Neuronal stem cell (in vitro differentiated cells): ENCODE results near the gene THAP12.

Experiments
- DNase-seq: peaks from one replicate; pipeline ENCODE4 v3.0.0-alpha.2; 2013; ENCODE audit warnings: low spot score
- H2AFZ ChIP-seq: one replicate; pipeline ENCODE4 v1.6.1; 2013; ENCODE audit warnings: mild to moderate bottlenecking, low read length, inconsistent platforms
- H2AK5ac ChIP-seq: 2 replicates; pipeline ENCODE4 v1.6.1; 2013; ENCODE audit warnings: low read depth, mild to moderate bottlenecking, inconsistent platforms, low read length, moderate library complexity, mixed read lengths
- H2BK120ac ChIP-seq: 2 replicates; pipeline ENCODE4 v1.6.1; 2013; ENCODE audit warnings: low read depth, mild to moderate bottlenecking, inconsistent platforms, low read length, moderate library complexity, mixed read lengths
- H2BK12ac ChIP-seq: one replicate; pipeline ENCODE4 v1.6.1; 2013; ENCODE audit warnings: low read length, inconsistent platforms
- H2BK15ac ChIP-seq: 2 replicates; pipeline ENCODE4 v1.6.1; 2013; ENCODE audit warnings: mild to moderate bottlenecking, low read length, inconsistent platforms, mixed read lengths
- H2BK5ac ChIP-seq: one replicate; pipeline ENCODE4 v1.6.1; 2013; ENCODE audit warnings: inconsistent platforms, mild to moderate bottlenecking, low read length, moderate library complexity
- H3K14ac ChIP-seq: one replicate; pipeline ENCODE4 v1.6.1; 2013; ENCODE audit warnings: low read length, inconsistent platforms
- H3K18ac ChIP-seq: 2 replicates; pipeline ENCODE4 v1.6.1; 2013; ENCODE audit warnings: low read length, inconsistent platforms
- H3K23ac ChIP-seq: 2 replicates; pipeline ENCODE4 v1.6.1; 2013; ENCODE audit warnings: low read depth, mild to moderate bottlenecking, mixed read lengths, low read length, inconsistent platforms; ENCODE audit not compliant: poor library complexity
- H3K27ac ChIP-seq: replicated peaks from 3 replicates; pipeline ENCODE4 v1.5.1; 2013; ENCODE audit warnings: low read length, inconsistent platforms
- H3K27me3 ChIP-seq, 3 experiments: 2 replicates each; pipeline ENCODE4 v1.6.1; 2013; ENCODE audit warnings: low read length in 3 of 3, mild to moderate bottlenecking in 2 of 3, inconsistent platforms in 1 of 3, low read depth in 1 of 3, mixed read lengths in 1 of 3, moderate library complexity in 1 of 3; ENCODE audit not compliant: control insufficient read depth in 3 of 3, insufficient read depth in 3 of 3
- H3K36me3 ChIP-seq, 2 donors: replicated peaks in 1 of 2; 2 replicates each; pipeline ENCODE4 v1.6.1; 2013; ENCODE audit warnings: low read length in 2 of 2; ENCODE audit not compliant: control insufficient read depth in 2 of 2, insufficient read depth in 2 of 2
- H3K4ac ChIP-seq: 2 replicates; pipeline ENCODE4 v1.6.1; 2013; ENCODE audit warnings: inconsistent platforms, mild to moderate bottlenecking, low read length, moderate library complexity
- H3K4me1 ChIP-seq, 2 donors: 1 replicate in 1 of 2; 2 replicates in 1 of 2; pipeline ENCODE4 v1.6.1; 2013; ENCODE audit warnings: low read length in 2 of 2, low read depth in 1 of 2; ENCODE audit not compliant: control insufficient read depth in 2 of 2, insufficient read depth in 1 of 2
- H3K4me2 ChIP-seq: one replicate; pipeline ENCODE4 v1.6.1; 2013; ENCODE audit warnings: mild to moderate bottlenecking, low read length, inconsistent platforms; ENCODE audit not compliant: insufficient read depth, poor library complexity, severe bottlenecking
- H3K4me3 ChIP-seq, 2 donors: 2 replicates each; pipeline ENCODE4 v1.5.1; 2013; ENCODE audit warnings: low read length in 2 of 2, mild to moderate bottlenecking in 2 of 2, inconsistent platforms in 1 of 2, moderate library complexity in 1 of 2
- H3K79me1 ChIP-seq: one replicate; pipeline ENCODE4 v1.6.1; 2013; ENCODE audit warnings: low read depth, mild to moderate bottlenecking, inconsistent platforms, low read length, moderate library complexity
- H3K9ac ChIP-seq: one replicate; pipeline ENCODE4 v1.6.1; 2013; ENCODE audit warnings: mild to moderate bottlenecking, low read depth, low read length, inconsistent platforms; ENCODE audit not compliant: poor library complexity
- H3K9me3 ChIP-seq, 2 donors: replicated peaks in 1 of 2; 2 replicates each; pipeline versions ENCODE3 to v1.6.1; 2013; ENCODE audit warnings: low read length in 2 of 2, mild to moderate bottlenecking in 2 of 2, inconsistent platforms in 1 of 2, low read depth in 1 of 2, mixed read lengths in 1 of 2, moderate library complexity in 1 of 2; ENCODE audit not compliant: control insufficient read depth in 2 of 2, insufficient read depth in 1 of 2
- H4K8ac ChIP-seq: one replicate; pipeline ENCODE4 v1.6.1; 2013; ENCODE audit warnings: low read depth, mild to moderate bottlenecking, inconsistent platforms, low read length, moderate library complexity
- H4K91ac ChIP-seq: one replicate; pipeline ENCODE4 v1.6.1; 2013; ENCODE audit warnings: low read length, low read depth, mild to moderate bottlenecking, inconsistent platforms; ENCODE audit not compliant: poor library complexity
- WGBS, 2 donors: extraction: QIAGEN DNeasy Blood & Tissue Kit; methylation state at CpG; one replicate each; pipeline ENCODE4 v1.1.7; 2013; ENCODE audit warnings: missing lambda C conversion rate in 2 of 2, mixed read lengths in 1 of 2; ENCODE audit not compliant: insufficient read length in 2 of 2, insufficient replicate concordance in 1 of 2; ENCODE audit errors: extremely low coverage in 2 of 2; 5-methylcytosine and 5-hydroxymethylcytosine counted together

Gene THAP12

DNA sequence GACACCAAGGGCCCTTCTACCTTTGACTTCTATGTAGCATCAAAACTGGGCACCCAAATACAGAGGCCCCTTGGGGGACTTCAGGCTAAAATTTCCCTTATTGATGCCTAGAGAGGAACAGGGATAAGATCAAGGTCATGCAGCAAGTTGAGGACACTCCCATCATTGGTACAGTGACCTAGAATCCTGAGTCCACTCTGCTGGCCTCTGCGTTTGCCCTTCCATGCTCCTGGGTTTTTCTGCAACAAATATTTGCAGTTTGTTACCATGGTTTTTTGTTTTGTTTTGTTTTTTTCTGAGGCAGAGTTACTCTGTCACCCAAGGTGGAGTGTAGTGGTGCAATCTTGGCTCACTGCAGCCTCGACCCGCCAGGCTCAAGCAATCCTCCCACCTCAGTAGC lies 64.2 kb downstream of the THAP12 start:
- Histone ChIP-seq H3K18ac (no peak overlapping the region), H2BK12ac (no peak overlapping the region), H3K23ac (no peak overlapping the region), H4K91ac (no peak overlapping the region), H3K4me2 (no peak overlapping the region), H4K8ac (no peak overlapping the region), H2AK5ac (no peak overlapping the region), H2BK15ac (no peak overlapping the region), H2AFZ (no peak overlapping the region), H3K9me3 (no peaks in the 10 kb centered on the region), H3K27ac (no peak overlapping the region), H3K9ac (no peak overlapping the region), H3K4me1 (peaks cover 0 to 6% of the 10 kb centered on the region in 2 donors), H3K14ac (no peak overlapping the region), H2BK5ac (no peak overlapping the region), H3K36me3 (no peaks in the 10 kb centered on the region), H3K4ac (no peak overlapping the region), H2BK120ac (no peak overlapping the region), H3K4me3 (no peak overlapping the region), H3K79me1 (no peaks in the 10 kb centered on the region), H3K27me3 (peaks cover 4 to 76% (median 16%) of the 10 kb centered on the region in 3 experiments)
- DNase-seq: no peak
- no CpG with 5 or more reads among the region's 3 CpGs for WGBS, 2 donors

- no peak overlapping the region for H2BK12ac ChIP-seq
- peak overlapping the region; percentile 51 for H3K9ac ChIP-seq
- DNase-seq: no peak
- no CpG with 5 or more reads among the region's 8 CpGs for WGBS, 2 donors
- no peaks in the 10 kb centered on the region for H3K36me3 ChIP-seq
- no peak overlapping the region for H2BK15ac ChIP-seq
- no peak overlapping the region for H3K27ac ChIP-seq
- no peak overlapping the region for H2BK120ac ChIP-seq
- no peaks in the 10 kb centered on the region for H3K79me1 ChIP-seq
- no peak overlapping the region for H3K4ac ChIP-seq
- H2AFZ ChIP-seq: no peak overlapping the region
- H2AK5ac ChIP-seq: peak overlapping the region; percentile 33
- no peak overlapping the region for H3K4me2 ChIP-seq
- no peak overlapping the region for H4K91ac ChIP-seq
- H3K27me3 ChIP-seq: peaks cover 0 to 71% (median 2%) of the 10 kb centered on the region in 3 experiments
- peak overlapping the region; percentile 72 for H3K14ac ChIP-seq
- H3K4me1 ChIP-seq: peaks cover 0 to 3% of the 10 kb centered on the region in 2 donors
- no peak overlapping the region for H3K18ac ChIP-seq
- H3K4me3 ChIP-seq: no peak overlapping the region
- H4K8ac ChIP-seq: no peak overlapping the region
- H3K9me3 ChIP-seq: no peaks in the 10 kb centered on the region
- no peak overlapping the region for H3K23ac ChIP-seq
- H2BK5ac ChIP-seq: no peak overlapping the region
These were observed 65.6 kb downstream of the THAP12 start for GRCh38 chr11:76315182-76315853.

GRCh38 chr11:76314741-76315090 lies 66.2 kb downstream of the THAP12 start:
- H3K4me3 ChIP-seq: no peak overlapping the region
- H2AFZ ChIP-seq: no peak overlapping the region
- H3K27ac ChIP-seq: no peak overlapping the region
- WGBS, 2 donors: no CpG with 5 or more reads among the region's 4 CpGs
- no peak for DNase-seq
- H3K4ac ChIP-seq: no peak overlapping the region
- H3K27me3 ChIP-seq: peaks cover 0 to 69% (median 0%) of the 10 kb centered on the region in 3 experiments
- H3K36me3 ChIP-seq: no peaks in the 10 kb centered on the region
- H4K8ac ChIP-seq: no peak overlapping the region
- H3K18ac ChIP-seq: no peak overlapping the region
- H2AK5ac ChIP-seq: no peak overlapping the region
- no peak overlapping the region for H2BK5ac ChIP-seq
- no peak overlapping the region for H3K14ac ChIP-seq
- no peak overlapping the region for H3K9ac ChIP-seq
- H4K91ac ChIP-seq: no peak overlapping the region
- H3K23ac ChIP-seq: no peak overlapping the region
- H3K4me1 ChIP-seq: peaks cover 0 to 3% of the 10 kb centered on the region in 2 donors
- H2BK120ac ChIP-seq: no peak overlapping the region
- no peaks in the 10 kb centered on the region for H3K9me3 ChIP-seq
- H3K4me2 ChIP-seq: no peak overlapping the region
- H2BK15ac ChIP-seq: no peak overlapping the region
- H2BK12ac ChIP-seq: no peak overlapping the region
- no peaks in the 10 kb centered on the region for H3K79me1 ChIP-seq

DNA sequence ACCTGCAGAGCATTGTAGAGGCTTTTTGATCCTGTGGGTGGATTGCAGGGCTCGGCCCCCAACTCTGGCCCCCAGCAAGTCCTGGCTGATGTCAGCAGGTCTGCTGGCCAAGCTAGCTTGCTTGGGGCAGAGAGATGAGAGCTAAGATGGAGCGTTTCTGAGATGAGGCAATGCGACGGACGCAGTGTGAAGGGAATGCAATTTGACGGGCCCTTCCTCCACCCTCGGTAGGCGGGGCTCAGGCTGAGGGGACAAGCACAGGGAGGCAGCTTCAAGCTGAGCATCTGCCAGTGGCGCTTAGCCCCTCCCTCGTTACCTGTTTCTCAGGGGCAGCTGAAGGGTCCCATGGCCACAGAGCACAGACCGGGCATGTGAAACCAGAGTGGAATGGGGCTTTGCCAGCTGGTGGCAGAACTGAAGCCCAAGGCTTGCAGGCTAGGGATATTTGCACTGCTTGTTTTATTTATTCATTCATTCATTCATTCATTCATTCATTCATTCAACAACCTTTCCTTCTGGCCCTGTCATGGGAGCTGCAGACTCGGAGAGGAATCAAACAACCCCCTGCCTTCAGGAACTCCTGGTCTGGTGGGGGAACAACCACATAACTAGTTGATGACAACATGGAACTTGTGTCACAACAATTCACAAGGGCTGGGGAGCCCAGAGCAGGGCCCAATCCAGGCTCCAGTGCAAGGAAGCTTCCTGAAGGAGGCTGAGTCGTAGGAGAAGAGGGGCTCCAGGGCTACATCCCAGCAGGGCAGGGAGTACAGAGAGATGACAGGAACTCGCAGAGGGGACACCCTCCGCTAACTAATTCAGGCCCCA lies 66.8 kb downstream of the THAP12 start:
- H2BK12ac ChIP-seq: peak overlapping the region; percentile 42
- H2AK5ac ChIP-seq: no peak overlapping the region
- WGBS, 2 donors: no CpG with 5 or more reads among the region's 15 CpGs
- H2BK120ac ChIP-seq: no peak overlapping the region
- no peak overlapping the region for H2BK5ac ChIP-seq
- no peaks in the 10 kb centered on the region for H3K36me3 ChIP-seq
- H3K4me1 ChIP-seq: peaks cover 0 to 3% of the 10 kb centered on the region in 2 donors
- H3K9me3 ChIP-seq: no peaks in the 10 kb centered on the region
- no peak overlapping the region for H3K4me2 ChIP-seq
- H3K23ac ChIP-seq: peak overlapping the region; percentile 48
- peak overlapping the region; percentile 51 for H3K9ac ChIP-seq
- H3K27me3 ChIP-seq: peaks cover 0 to 75% (median 0%) of the 10 kb centered on the region in 3 experiments
- no peak overlapping the region for H3K4ac ChIP-seq
- H3K4me3 ChIP-seq: no peak overlapping the region
- no peak for DNase-seq
- H3K79me1 ChIP-seq: no peaks in the 10 kb centered on the region
- no peak overlapping the region for H2BK15ac ChIP-seq
- H3K14ac ChIP-seq: no peak overlapping the region
- H4K91ac ChIP-seq: peak overlapping the region; percentile 59
- H3K18ac ChIP-seq: peak overlapping the region; percentile 71
- no peak overlapping the region for H2AFZ ChIP-seq
- H4K8ac ChIP-seq: no peak overlapping the region
- H3K27ac ChIP-seq: no peak overlapping the region
